ENCODE measurements around the gene BTNL8.

The BTNL8 gene

DNA sequence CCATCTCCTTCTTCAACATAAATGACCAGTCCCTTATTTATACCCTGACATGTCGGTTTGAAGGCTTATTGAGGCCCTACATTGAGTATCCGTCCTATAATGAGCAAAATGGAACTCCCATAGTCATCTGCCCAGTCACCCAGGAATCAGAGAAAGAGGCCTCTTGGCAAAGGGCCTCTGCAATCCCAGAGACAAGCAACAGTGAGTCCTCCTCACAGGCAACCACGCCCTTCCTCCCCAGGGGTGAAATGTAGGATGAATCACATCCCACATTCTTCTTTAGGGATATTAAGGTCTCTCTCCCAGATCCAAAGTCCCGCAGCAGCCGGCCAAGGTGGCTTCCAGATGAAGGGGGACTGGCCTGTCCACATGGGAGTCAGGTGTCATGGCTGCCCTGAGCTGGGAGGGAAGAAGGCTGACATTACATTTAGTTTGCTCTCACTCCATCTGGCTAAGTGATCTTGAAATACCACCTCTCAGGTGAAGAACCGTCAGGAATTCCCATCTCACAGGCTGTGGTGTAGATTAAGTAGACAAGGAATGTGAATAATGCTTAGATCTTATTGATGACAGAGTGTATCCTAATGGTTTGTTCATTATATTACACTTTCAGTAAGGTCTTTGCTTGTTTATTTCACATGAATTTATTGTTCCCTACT lies 51.5 kb downstream of the BTNL8 start:
- in situ Hi-C loops (cut with MboI; ENCODE audit: low sequenced_read_pairs) = no loop called here

- in situ Hi-C loops (cut with MboI; ENCODE audit: low sequenced_read_pairs) = no loop called here
Measured at GRCh38 chr5:180959661-180960060, 60.7 kb downstream of the BTNL8 start.

DNA sequence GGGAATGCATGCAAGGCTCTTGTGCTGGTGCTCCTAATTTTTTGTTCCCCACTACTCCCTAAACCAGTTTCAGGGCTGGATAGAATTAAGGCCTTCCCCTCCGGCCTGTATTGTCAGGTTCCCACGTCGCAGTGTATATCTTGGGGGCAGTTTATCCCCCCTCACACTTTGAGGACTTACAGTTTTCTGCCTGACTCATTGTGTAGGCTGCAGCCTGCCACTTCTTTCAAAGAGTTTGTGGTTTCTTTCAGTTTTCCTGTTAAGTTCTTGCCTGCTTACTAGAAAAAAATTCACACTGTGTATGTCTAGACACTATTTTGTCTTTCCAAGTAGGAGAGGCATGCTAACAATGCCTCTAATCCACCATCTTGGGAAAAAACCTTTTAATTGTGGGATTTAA lies 61.2 kb downstream of the BTNL8 start:
- in situ Hi-C loops (cut with MboI; ENCODE audit: low sequenced_read_pairs) = no loop called here

- in situ Hi-C loops (cut with MboI; ENCODE audit: low sequenced_read_pairs) = no loop called here
Measured at GRCh38 chr5:180969406-180969805, 70.4 kb downstream of the BTNL8 start.

GRCh38 chr5:180970336-180970735 lies 71.4 kb downstream of the BTNL8 start:
- in situ Hi-C loops (cut with MboI; ENCODE audit: low sequenced_read_pairs) = no loop called here

GRCh38 chr5:180970875-180971274 lies 71.9 kb downstream of the BTNL8 start:
- in situ Hi-C loops (cut with MboI; ENCODE audit: low sequenced_read_pairs) = no loop called here

DNA sequence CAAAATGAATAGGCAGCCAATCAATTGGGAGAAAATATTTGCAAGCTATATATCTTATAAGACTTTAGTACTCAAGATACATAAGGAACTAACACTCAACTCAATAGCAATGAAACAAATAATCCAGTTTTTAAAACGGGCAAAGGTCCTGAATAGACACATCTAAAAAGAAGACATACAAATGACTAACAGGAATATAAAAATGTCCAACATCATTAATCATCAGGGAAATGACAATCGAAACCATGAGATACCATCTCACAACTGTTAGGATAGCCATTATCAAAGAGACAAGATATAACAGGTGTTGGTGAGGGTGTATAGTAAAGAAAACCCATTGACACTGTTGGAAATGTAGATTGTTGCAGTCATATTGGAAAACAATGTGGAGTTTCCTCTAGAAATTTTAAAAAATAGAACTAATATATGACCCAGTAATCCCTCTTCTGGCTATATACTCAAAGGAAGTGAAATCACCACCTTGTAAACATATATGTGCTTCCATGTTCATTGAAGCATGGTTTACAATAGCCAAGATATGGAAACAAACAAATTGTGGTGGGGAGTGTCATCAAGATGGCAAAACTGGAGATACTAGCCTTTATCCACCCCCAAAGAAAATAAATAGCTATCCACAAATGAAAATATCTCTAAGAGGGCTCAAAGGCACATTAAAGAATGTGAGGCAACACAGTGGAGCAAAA lies 75.8 kb downstream of the BTNL8 start:
- in situ Hi-C loops (cut with MboI; ENCODE audit: low sequenced_read_pairs) = no loop called here

DNA sequence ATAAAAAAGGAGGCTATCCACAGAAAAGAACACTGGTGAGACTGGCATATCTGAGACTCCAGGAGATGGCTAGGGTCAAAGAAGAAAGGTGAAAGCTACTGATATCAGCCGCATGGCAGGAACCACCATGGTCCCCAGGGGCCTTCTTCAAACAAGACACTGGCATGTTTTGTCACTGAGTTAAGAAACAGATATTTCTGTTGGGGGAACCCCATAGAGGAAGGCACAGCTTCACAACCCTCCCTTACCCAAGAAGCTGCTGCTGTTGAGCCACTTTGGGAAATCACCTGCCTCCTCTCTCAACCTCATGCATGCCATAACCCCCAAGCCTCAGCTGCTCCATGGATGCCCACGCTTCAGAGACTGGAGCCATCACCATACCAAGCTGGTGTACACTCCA lies 76.4 kb downstream of the BTNL8 start:
- in situ Hi-C loops (cut with MboI; ENCODE audit: low sequenced_read_pairs) = no loop called here

GRCh38 chr5:180976518-180976917 lies 77.6 kb downstream of the BTNL8 start:
- in situ Hi-C loops (cut with MboI; ENCODE audit: low sequenced_read_pairs) = no loop called here

DNA sequence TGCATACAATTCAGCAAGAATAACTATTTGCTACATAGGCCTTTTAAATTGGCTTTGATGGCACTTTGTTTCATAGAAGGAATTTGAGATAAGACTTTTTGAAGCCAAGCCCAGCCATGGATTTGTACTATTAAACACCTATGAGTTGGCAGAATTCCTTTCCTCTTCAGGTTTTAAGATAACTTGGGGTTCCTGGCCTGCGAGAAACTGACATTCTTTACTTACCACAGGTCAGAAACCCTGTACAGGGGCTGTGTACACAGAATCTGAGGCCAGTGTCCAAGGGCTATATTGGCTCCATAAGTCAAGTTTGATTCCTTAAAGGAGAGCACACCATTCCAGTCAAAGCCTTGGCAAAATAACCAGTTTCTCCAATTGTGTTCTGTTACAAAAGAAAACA lies 78.9 kb downstream of the BTNL8 start:
- in situ Hi-C loops (cut with MboI; ENCODE audit: low sequenced_read_pairs) = no loop called here

- in situ Hi-C loops (cut with MboI; ENCODE audit: low sequenced_read_pairs) = no loop called here
Measured at GRCh38 chr5:180982008-180982741, 83.2 kb downstream of the BTNL8 start.

DNA sequence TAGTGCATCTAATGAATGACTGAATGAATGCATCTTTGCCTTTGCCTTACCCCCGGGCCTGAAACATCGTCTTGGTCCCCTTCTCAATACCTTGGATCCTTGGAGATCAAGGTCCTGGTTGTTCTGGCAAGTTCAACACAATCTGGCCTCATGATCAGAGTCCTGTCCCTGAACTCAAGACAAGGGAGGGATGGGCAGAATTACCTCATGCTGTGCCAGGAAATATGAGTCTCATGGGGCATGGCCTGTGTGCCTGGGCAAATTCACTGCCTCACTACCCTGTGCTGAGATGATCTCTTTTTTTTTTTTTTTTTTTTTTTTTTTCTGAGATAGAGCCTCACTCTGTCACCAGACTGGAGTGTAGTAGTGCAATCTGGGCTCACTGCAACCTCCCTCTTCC lies 89.1 kb downstream of the BTNL8 start:
- in situ Hi-C loops (cut with MboI; ENCODE audit: low sequenced_read_pairs) = no loop called here

DNA sequence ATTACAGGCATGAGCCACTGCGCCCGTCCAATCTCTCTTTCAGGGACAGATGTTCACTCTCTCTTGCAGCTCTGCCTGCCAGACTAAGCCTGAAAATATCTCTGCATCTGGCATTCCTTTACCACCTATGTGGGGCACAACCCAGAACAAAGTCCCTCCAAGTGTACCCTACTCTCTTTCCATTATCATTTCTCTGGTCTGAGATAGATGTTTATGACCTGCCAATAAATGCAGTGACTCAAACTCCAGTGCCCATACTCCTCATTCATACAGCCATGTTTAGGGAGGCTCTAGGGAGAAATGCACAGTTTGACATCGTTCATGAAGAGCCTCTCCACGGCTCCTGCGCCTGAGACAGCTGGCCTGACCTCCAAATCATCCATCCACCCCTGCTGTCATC lies 89.6 kb downstream of the BTNL8 start, which contains the start of gene BTNL3:
TSS of gene BTNL3 (plus strand) at position 255 of the 400 bp plus-strand sequence. CDS start 183 bp downstream, outside the sequence.
- in situ Hi-C loops (cut with MboI; ENCODE audit: low sequenced_read_pairs) = no loop called here

GRCh38 chr5:180990086-180990881 lies 91.3 kb downstream of the BTNL8 start:
- in situ Hi-C loops (cut with MboI; ENCODE audit: low sequenced_read_pairs) = no loop called here

DNA sequence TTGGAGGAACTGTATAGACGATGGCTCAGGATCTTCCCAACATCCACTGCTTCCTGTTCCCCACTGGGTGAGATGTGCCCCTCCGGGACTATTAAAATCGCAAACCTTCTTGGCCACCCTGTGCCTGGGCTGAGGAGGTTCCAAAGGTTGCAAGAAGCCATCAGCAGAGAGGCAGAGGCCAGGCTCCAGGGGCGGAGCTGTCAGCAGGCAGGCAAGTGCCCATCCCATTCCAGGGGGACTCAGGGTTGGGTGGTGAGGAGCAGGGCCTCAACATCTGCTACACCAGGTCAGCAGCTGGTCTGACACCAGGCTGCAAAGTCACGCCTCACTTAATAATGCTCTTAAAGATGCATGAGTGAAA lies 91.9 kb downstream of the BTNL8 start:
- in situ Hi-C loops (cut with MboI; ENCODE audit: low sequenced_read_pairs) = no loop called here

Measured in HL-60/S4 treated with retinoic acid at 250 ng/mL for 4 days and 3 days (cell line).